ENCODE data around the gene ACSF3.

- TF ChIP-seq, protein P1, sequence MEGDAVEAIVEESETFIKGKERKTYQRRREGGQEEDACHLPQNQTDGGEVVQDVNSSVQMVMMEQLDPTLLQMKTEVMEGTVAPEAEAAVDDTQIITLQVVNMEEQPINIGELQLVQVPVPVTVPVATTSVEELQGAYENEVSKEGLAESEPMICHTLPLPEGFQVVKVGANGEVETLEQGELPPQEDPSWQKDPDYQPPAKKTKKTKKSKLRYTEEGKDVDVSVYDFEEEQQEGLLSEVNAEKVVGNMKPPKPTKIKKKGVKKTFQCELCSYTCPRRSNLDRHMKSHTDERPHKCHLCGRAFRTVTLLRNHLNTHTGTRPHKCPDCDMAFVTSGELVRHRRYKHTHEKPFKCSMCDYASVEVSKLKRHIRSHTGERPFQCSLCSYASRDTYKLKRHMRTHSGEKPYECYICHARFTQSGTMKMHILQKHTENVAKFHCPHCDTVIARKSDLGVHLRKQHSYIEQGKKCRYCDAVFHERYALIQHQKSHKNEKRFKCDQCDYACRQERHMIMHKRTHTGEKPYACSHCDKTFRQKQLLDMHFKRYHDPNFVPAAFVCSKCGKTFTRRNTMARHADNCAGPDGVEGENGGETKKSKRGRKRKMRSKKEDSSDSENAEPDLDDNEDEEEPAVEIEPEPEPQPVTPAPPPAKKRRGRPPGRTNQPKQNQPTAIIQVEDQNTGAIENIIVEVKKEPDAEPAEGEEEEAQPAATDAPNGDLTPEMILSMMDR (IDR thresholded peaks at IDR 0.05), result no peak
- no peak for TF ChIP-seq POLR2AphosphoS5 (IDR thresholded peaks at IDR 0.05)
- no peak for TF ChIP-seq POLR2A (IDR thresholded peaks at IDR 0.05)
Measured at GRCh38 chr16:89105599-89106151, 12.0 kb downstream of the ACSF3 start.

All from breast epithelium (tissue), 3 donors.